Left kidney (tissue), 2 donors: ENCODE data around the gene HLA-G. TPM values are rescaled to one million over a fixed set of nuclear protein-coding genes. Genes with fewer than 3 reads are reported as not detected.
"Not testable (repeated sequence)": the region's sequence is repeated elsewhere in the genome, so short reads cannot be mapped to it uniquely, and the experiment has no call there.

Experiments used
- DNase-seq: peaks from one replicate; pipeline ENCODE4 v3.0.0-alpha.2; 2013
- polyA plus RNA-seq: library from polyadenylated mRNA; unstranded; fragments of 120-200 nt; gene quantifications from one replicate; pipeline ENCODE4 v1.2.1, GENCODE V29; 2013; ENCODE audit not compliant: insufficient read length

HLA-G gene
- polyA plus RNA-seq, 1 donor = 6.9 TPM

- DNase-seq = no peak
Measured at GRCh38 chr6:29872791-29873190, 45.2 kb downstream of the HLA-G start.

- DNase-seq = no peak
Measured at GRCh38 chr6:29875257-29875656, 47.6 kb downstream of the HLA-G start.

- DNase-seq = not testable (repeated sequence)
Measured at GRCh38 chr6:29875734-29876133, 48.1 kb downstream of the HLA-G start.

Other genes starting within 250 kb of the HLA-G start
- 0.20 TPM for gene OR2H2, start 242.7 kb upstream of the HLA-G start, polyA plus RNA-seq
- gene GABBR1, start 194.6 kb upstream of the HLA-G start, polyA plus RNA-seq = 99.7 TPM
- gene MOG, start 170.7 kb upstream of the HLA-G start, polyA plus RNA-seq = not detected
- 0.33 TPM for gene ZFP57, start 146.7 kb upstream of the HLA-G start, polyA plus RNA-seq
- 5.0 TPM for gene HLA-F, start 104.4 kb upstream of the HLA-G start, polyA plus RNA-seq
- gene HLA-A, start 114.7 kb downstream of the HLA-G start, polyA plus RNA-seq = 105 TPM
- 42.0 TPM for gene POLR1H, start 233.4 kb downstream of the HLA-G start, polyA plus RNA-seq
- 60.1 TPM for gene PPP1R11, start 239.4 kb downstream of the HLA-G start, polyA plus RNA-seq
- 2.0 TPM for gene RNF39, start 247.9 kb downstream of the HLA-G start, polyA plus RNA-seq